Testis (tissue), 3 donors: ENCODE data around the gene KRTAP13-2. TPM values are rescaled to one million over a fixed set of nuclear protein-coding genes. Genes with fewer than 3 reads are reported as not detected.

Experiments
- DNase-seq: peaks from one replicate; pipeline ENCODE4 v3.0.0-alpha.2; 2019
- H3K27ac ChIP-seq, 2 donors: fragments of 200-600 bp; sonication (generic); one replicate each; pipeline ENCODE4 v1.5.1; 2019
- H3K27me3 ChIP-seq: fragments of 200-600 bp; sonication (generic); one replicate; pipeline ENCODE4 v1.5.1; 2019
- H3K36me3 ChIP-seq: fragments of 200-600 bp; sonication (generic); one replicate; pipeline ENCODE4 v1.5.1; 2017; ENCODE audit warnings: low read depth; ENCODE audit errors: missing control alignments
- H3K4me1 ChIP-seq: fragments of 200-600 bp; sonication (generic); one replicate; pipeline ENCODE4 v1.5.1; 2019
- H3K4me3 ChIP-seq, 2 donors: fragments of 200-600 bp; sonication (generic); one replicate each; pipeline ENCODE4 v1.5.1; 2017 to 2019
- H3K9me3 ChIP-seq: fragments of 200-600 bp; sonication (generic); one replicate; pipeline ENCODE4 v1.5.1; 2017
- POLR2A ChIP-seq: fragments of 450-650 bp; IDR thresholded peaks from one replicate; pipeline ENCODE4 v1.6.1; 2017; ENCODE audit warnings: antibody characterized with exemption, mild to moderate bottlenecking, moderate library complexity
- WGBS, 2 donors: methylation state at CpG; one replicate each; pipeline ENCODE4 v1.1.5; 2018; 5-methylcytosine and 5-hydroxymethylcytosine counted together
- intact Hi-C: fragments of 100-400 bp; cut with DNase I; formaldehyde crosslinking; loops from one replicate; pipeline ENCODE4 v1.15.1; 2023; ENCODE audit warnings: low total_unique reads
- polyA plus RNA-seq: library from polyadenylated mRNA; stranded (reverse); fragments of 350-450 nt; fragmentation: Illumina TruSeq; extraction: RNeasy Lipid Tissue Mini Kit (QIAGEN cat#74804); gene quantifications from one replicate; pipeline ENCODE4 v1.2.3, GENCODE V29; 2014; ENCODE audit warnings: low read depth, low replicate concordance; ENCODE audit not compliant: insufficient read depth
- total RNA-seq, 2 donors: library from RNA; depleted of rRNA; stranded (reverse); fragments of >200 nt; gene quantifications; one replicate each; pipeline ENCODE4 v1.2.3, GENCODE V29; 2016
- TF ChIP-seq, protein P1 (sequence below), 3 experiments: fragments of 450-650 bp in 2 of 3; fragments of 200-600 bp in 1 of 3; sonication (generic) in 1 of 3; IDR thresholded peaks; one replicate each; pipeline ENCODE4 v1.5.1; 2016 to 2019; ENCODE audit warnings: antibody characterized with exemption in 3 of 3, mild to moderate bottlenecking in 2 of 3, moderate library complexity in 1 of 3

Gene KRTAP13-2
- total and polyA plus RNA-seq, 3 donors from 2014 or later: not detected

DNA sequence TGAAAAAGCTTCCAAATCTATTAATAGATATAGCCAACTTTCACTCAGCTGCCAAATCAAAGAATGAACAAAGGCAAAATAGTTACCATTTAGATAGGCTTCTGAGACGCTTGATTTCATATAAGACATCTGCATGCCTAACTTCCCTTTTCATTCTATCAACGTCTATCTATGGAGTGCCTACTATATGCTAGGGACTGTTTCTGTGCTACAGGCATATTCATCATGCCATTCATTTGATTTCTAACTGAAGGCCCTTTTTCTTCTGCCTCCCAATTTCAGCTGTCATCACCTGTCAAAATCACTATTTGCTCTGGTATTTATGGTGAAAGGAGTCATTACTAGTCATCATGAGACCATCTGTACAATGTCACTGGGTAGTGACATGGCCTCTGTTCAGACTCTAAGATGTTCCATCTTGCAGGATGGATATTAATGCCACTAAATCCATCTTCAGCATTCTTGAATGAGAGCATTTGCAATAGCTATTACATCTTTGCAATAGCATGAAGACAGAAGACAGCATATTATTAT is 19.5 kb upstream of the KRTAP13-2 start:
- TF ChIP-seq, protein P1, sequence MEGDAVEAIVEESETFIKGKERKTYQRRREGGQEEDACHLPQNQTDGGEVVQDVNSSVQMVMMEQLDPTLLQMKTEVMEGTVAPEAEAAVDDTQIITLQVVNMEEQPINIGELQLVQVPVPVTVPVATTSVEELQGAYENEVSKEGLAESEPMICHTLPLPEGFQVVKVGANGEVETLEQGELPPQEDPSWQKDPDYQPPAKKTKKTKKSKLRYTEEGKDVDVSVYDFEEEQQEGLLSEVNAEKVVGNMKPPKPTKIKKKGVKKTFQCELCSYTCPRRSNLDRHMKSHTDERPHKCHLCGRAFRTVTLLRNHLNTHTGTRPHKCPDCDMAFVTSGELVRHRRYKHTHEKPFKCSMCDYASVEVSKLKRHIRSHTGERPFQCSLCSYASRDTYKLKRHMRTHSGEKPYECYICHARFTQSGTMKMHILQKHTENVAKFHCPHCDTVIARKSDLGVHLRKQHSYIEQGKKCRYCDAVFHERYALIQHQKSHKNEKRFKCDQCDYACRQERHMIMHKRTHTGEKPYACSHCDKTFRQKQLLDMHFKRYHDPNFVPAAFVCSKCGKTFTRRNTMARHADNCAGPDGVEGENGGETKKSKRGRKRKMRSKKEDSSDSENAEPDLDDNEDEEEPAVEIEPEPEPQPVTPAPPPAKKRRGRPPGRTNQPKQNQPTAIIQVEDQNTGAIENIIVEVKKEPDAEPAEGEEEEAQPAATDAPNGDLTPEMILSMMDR (IDR thresholded peaks at IDR 0.05): no peak
- no peak for DNase-seq
- WGBS, 2 donors: 61 to 77% methylated on average over 2 of the region's 2 CpGs
- no peaks in the 10 kb centered on the region for H3K27me3 ChIP-seq
- H3K27ac ChIP-seq: no peak overlapping the region
- no peaks in the 10 kb centered on the region for H3K4me1 ChIP-seq
- H3K4me3 ChIP-seq: no peak overlapping the region
- H3K9me3 ChIP-seq: no peaks in the 10 kb centered on the region
- no peaks in the 10 kb centered on the region for H3K36me3 ChIP-seq
- intact Hi-C loops: no loop called here

DNA sequence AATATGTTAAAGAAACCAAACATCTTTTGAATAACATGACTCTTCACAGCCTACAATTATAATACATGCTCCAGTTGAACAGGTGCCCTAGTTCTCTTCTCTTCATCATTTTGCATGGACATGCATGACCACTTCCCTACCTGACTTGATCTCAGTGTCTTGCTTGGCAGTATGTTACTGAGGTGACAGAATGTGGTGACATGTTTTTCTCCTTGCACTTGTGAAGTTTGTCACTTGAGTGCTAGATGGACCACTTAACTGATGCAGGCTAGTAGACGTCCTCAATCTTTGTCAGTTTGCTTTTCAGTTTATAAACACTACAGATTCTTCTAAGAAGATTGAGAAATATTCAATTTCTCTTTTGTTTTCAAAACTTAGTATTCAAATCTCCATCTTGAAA is 10.1 kb upstream of the KRTAP13-2 start:
- TF ChIP-seq POLR2A: no peak
- TF ChIP-seq, protein P1 (IDR thresholded peaks at IDR 0.05): no peak
- DNase-seq: no peak
- intact Hi-C loops: no loop called here
- no peak overlapping the region for H3K27ac ChIP-seq
- 58 to 63% methylated on average over 1 of the region's 1 CpG for WGBS, 2 donors
- no peaks in the 10 kb centered on the region for H3K27me3 ChIP-seq
- no peaks in the 10 kb centered on the region for H3K9me3 ChIP-seq
- no peak overlapping the region for H3K4me3 ChIP-seq
- H3K36me3 ChIP-seq: no peaks in the 10 kb centered on the region
- no peaks in the 10 kb centered on the region for H3K4me1 ChIP-seq

DNA sequence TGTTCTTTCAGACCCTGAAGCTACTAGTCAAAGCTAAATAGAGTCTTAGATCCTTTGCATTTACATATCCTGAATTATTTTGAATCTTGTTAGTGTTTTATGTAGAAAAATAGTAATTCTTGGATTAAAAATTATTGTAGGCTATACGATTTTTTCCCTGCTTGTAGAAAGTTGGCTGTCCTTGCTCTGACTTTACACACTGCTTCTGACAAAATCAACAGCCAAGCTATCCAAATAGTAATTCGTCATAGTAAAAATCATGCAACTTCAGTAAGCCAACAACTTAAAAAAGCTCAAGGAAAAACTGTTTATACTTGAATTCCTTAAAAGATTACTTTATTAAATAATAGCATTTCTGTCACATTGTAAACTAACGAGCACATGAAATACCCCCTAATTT is 16.2 kb downstream of the KRTAP13-2 start:
- intact Hi-C loops: no loop called here
- DNase-seq: no peak
- Histone ChIP-seq H3K27me3 (no peaks in the 10 kb centered on the region), H3K27ac (no peak overlapping the region), H3K36me3 (no peaks in the 10 kb centered on the region), H3K4me1 (no peaks in the 10 kb centered on the region), H3K9me3 (no peaks in the 10 kb centered on the region), H3K4me3 (no peak overlapping the region)
- 56 to 60% methylated on average over 3 of the region's 3 CpGs for WGBS, 2 donors
- TF ChIP-seq, protein P1 (IDR thresholded peaks at IDR 0.05): no peak
- no peak for TF ChIP-seq POLR2A

DNA sequence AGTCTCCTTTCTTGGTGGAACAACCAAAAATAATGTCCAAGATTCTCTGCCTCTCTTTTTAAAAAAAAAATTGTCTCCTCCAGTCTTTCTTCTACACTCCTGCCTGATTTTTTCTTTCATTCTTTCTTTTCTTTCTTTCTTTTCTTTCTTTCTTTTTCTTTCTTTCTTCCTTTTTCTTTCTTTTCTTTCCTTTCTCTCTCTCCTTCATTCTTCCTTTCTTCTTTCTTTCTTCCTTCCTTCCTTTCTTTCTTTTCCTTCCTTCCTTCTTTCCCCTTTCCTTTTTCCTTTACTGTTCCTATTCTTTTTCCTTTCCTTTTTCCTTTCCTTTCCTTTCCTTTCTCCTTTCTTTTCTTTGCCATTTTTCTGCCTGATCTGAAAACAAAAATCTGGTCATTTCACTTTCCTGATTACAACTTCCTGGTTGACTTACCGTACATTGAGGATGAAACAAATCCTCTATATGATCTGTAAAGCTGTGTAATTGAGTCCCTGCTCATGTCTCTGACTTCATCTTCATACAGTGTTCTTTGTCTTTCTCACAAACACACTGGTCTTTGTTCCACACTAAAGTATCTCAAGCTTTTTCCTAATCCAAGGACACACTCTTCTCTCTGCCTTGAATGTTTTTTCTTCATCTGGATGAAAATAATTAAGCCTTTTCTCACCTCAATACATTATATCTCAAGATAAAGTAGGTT is 17.6 kb downstream of the KRTAP13-2 start:
- no peak for DNase-seq
- Histone ChIP-seq H3K4me3 (no peak overlapping the region), H3K36me3 (no peaks in the 10 kb centered on the region), H3K4me1 (no peaks in the 10 kb centered on the region), H3K9me3 (no peaks in the 10 kb centered on the region), H3K27ac (no peak overlapping the region), H3K27me3 (no peaks in the 10 kb centered on the region)
- WGBS, 2 donors: 53 to 76% methylated on average over 1 of the region's 1 CpG
- intact Hi-C loops: no loop called here
- TF ChIP-seq, protein P1 (IDR thresholded peaks at IDR 0.05): no peak
- no peak for TF ChIP-seq POLR2A

DNA sequence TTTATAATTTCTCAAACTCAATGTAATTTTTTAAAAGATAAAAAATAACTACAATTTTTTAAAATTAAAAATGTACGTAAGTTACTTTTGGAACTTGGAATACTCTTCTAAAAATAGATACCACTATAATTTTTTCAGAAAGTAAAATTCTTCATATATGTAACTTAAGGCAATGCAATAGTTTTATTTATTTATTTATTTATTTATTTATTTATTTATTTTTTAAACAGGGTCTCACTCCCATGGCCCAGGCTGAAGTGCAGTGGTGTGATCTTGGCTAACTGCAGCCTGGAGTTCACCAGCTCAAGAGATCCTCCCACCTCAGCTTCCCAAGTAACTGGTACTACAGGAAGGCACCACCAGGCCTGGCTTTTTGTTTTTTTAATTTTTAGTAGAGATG is 20.5 kb downstream of the KRTAP13-2 start:
- no peak for TF ChIP-seq POLR2A
- TF ChIP-seq, protein P1 (IDR thresholded peaks at IDR 0.05): no peak
- H3K4me3 ChIP-seq: no peak overlapping the region
- H3K36me3 ChIP-seq: no peaks in the 10 kb centered on the region
- 90 to 92% methylated on average over 1 of the region's 1 CpG for WGBS, 2 donors
- DNase-seq: no peak
- H3K9me3 ChIP-seq: no peaks in the 10 kb centered on the region
- H3K4me1 ChIP-seq: no peaks in the 10 kb centered on the region
- intact Hi-C loops: no loop called here
- H3K27ac ChIP-seq: no peak overlapping the region
- H3K27me3 ChIP-seq: no peaks in the 10 kb centered on the region
